ENCODE data around the gene GP2. TPM values are rescaled to one million over a fixed set of nuclear protein-coding genes. Genes with fewer than 3 reads are reported as not detected.

The GP2 gene
- total RNA-seq, 1 donor from 2014 or later = under 0.01 TPM

Other genes starting within 250 kb of the GP2 start
- gene UMOD, start 25.2 kb upstream of the GP2 start, total RNA-seq = not detected
- gene PDILT, start 77.2 kb upstream of the GP2 start, total RNA-seq = not detected
- gene ACSM5, start 82.0 kb upstream of the GP2 start, total RNA-seq = under 0.01 TPM
- not detected for gene ACSM2A, start 124.0 kb upstream of the GP2 start, total RNA-seq
- gene ACSM2B, start 248.9 kb upstream of the GP2 start, total RNA-seq = not detected